Measurements from ENCODE around the gene ZNF148. TPM values are rescaled to one million over a fixed set of nuclear protein-coding genes. Genes with fewer than 3 reads are reported as not detected.

Gene ZNF148
- polyA plus RNA-seq, 2 of the 4 experiments (the other 2 are of a cell fraction), result 9.9 to 26.5 TPM

DNA sequence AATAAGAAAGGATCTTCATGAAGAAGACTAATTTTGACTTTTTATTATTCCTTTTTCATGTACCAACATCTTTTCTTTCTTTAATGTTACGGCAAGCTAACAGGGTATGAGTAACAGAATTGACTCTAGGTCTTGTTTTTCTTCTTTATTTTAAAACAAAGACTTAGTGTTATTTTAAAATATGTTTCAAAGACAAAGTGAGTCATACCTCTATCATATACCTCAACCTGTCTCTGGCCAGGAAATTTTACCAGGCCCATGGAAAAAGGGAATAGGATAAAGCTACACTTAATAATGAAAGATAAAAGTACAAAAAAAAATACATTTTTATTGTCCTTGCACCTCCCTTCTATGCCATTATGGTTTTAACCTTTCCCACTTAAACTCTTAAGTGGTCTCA, 57.4 kb downstream of the ZNF148 start:
- H3K27ac ChIP-seq, result no peak overlapping the region
- 92% methylated on average over 1 of the region's 1 CpG for WGBS (ENCODE audit: missing lambda C conversion rate)
- no peaks in the 10 kb centered on the region for H3K9me3 ChIP-seq
- TF ChIP-seq KDM1A (IDR thresholded peaks at IDR 0.05; ENCODE audit: low read depth) (no peak), HDAC2 (IDR thresholded peaks at IDR 0.05) (no peak), CBX8 (IDR thresholded peaks at IDR 0.05) (no peak), RNF2 (IDR thresholded peaks at IDR 0.05; ENCODE audit: borderline replicate concordance, low read depth) (no peak), TP53 (CRISPR knock-in tag; IDR thresholded peaks at IDR 0.05) (no peak), MAFK (IDR thresholded peaks at IDR 0.05; ENCODE audit: partially characterized antibody) (no peak), RFX5 (IDR thresholded peaks at IDR 0.05) (no peak), RARB (CRISPR knock-in tag; IDR thresholded peaks at IDR 0.05) (no peak), ZNF302 (CRISPR knock-in tag; IDR thresholded peaks at IDR 0.05) (no peak), CHD2 (IDR thresholded peaks at IDR 0.05; ENCODE audit: low read length, partially characterized antibody) (no peak), KDM5A (IDR thresholded peaks at IDR 0.05) (no peak)
- TF ChIP-seq, protein P1, sequence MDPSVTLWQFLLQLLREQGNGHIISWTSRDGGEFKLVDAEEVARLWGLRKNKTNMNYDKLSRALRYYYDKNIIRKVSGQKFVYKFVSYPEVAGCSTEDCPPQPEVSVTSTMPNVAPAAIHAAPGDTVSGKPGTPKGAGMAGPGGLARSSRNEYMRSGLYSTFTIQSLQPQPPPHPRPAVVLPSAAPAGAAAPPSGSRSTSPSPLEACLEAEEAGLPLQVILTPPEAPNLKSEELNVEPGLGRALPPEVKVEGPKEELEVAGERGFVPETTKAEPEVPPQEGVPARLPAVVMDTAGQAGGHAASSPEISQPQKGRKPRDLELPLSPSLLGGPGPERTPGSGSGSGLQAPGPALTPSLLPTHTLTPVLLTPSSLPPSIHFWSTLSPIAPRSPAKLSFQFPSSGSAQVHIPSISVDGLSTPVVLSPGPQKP (IDR thresholded peaks at IDR 0.05; ENCODE audit: low read depth, low read length), result no peak
- TF ChIP-seq, protein P2, sequence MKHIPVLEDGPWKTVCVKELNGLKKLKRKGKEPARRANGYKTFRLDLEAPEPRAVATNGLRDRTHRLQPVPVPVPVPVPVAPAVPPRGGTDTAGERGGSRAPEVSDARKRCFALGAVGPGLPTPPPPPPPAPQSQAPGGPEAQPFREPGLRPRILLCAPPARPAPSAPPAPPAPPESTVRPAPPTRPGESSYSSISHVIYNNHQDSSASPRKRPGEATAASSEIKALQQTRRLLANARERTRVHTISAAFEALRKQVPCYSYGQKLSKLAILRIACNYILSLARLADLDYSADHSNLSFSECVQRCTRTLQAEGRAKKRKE (CRISPR knock-in tag; IDR thresholded peaks at IDR 0.05; ENCODE audit: low read depth), result no peak
- POLR2A ChIA-PET, result no interaction called here
- DNase-seq (ENCODE audit: low read depth in 1 of 2, low spot score in 1 of 2) (no peak), ATAC-seq (no peak), FAIRE-seq (no peak)
- CTCF ChIA-PET, result interaction anchor here (0.7 kb wide), 1 partner anchor 389 kb away, joined by 6 read pairs; no protein-coding TSS in a partner anchor
- H3K4me1 ChIP-seq, result 0 out of 3 replicates have a peak, but pooled peaks cover 8% of the 10 kb centered on the region
- no peak overlapping the region for H3K4me3 ChIP-seq
- H3K4me2 ChIP-seq, result no peak overlapping the region

DNA sequence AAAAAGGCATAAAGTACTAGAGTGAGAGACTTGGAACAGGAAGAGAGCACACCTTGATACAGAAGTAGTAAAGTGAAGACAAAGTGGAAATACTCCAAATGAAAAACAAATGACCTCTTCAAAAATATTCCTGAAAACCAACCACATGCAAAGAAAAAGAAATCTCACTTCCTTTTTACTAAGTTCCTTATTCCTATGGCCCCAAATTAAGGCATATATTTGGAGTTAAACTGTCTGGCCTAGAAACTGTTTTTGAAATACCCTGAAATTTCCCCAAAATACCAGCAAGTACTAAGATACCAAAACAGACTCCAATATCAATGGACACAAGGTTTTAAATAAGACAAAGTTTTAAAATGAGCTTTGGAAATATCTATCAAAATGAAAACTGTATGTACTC, 58.2 kb downstream of the ZNF148 start:
- Histone ChIP-seq H3K9me3 (no peaks in the 10 kb centered on the region), H3K4me1 (0 out of 3 replicates have a peak, but pooled peaks cover 8% of the 10 kb centered on the region), H3K4me3 (no peak overlapping the region), H3K27ac (no peak overlapping the region), H3K4me2 (no peak overlapping the region)
- FAIRE-seq, result no peak
- ChIA-PET CTCF (no interaction called here), POLR2A (no interaction called here)
- no peak for TF ChIP-seq CBX8 (IDR thresholded peaks at IDR 0.05)
- TF ChIP-seq, protein P3, sequence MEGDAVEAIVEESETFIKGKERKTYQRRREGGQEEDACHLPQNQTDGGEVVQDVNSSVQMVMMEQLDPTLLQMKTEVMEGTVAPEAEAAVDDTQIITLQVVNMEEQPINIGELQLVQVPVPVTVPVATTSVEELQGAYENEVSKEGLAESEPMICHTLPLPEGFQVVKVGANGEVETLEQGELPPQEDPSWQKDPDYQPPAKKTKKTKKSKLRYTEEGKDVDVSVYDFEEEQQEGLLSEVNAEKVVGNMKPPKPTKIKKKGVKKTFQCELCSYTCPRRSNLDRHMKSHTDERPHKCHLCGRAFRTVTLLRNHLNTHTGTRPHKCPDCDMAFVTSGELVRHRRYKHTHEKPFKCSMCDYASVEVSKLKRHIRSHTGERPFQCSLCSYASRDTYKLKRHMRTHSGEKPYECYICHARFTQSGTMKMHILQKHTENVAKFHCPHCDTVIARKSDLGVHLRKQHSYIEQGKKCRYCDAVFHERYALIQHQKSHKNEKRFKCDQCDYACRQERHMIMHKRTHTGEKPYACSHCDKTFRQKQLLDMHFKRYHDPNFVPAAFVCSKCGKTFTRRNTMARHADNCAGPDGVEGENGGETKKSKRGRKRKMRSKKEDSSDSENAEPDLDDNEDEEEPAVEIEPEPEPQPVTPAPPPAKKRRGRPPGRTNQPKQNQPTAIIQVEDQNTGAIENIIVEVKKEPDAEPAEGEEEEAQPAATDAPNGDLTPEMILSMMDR (IDR thresholded peaks at IDR 0.05), result no peak
- no peak for TF ChIP-seq RFX5 (IDR thresholded peaks at IDR 0.05)
- no peak for TF ChIP-seq PHF8 (IDR thresholded peaks at IDR 0.05; ENCODE audit: borderline replicate concordance, low read depth)
- TF ChIP-seq, protein P1 (IDR thresholded peaks at IDR 0.05; ENCODE audit: low read depth, low read length), result no peak
- no peak for TF ChIP-seq EP300 (IDR thresholded peaks at IDR 0.05)
- TF ChIP-seq RNF2 (IDR thresholded peaks at IDR 0.05; ENCODE audit: borderline replicate concordance, low read depth), result no peak
- no peak for TF ChIP-seq HOXA7 (CRISPR knock-in tag; IDR thresholded peaks at IDR 0.05)
- TF ChIP-seq HOXB13 (CRISPR knock-in tag; IDR thresholded peaks at IDR 0.05; ENCODE audit: low read depth), result no peak
- no peak for TF ChIP-seq RCOR1 (IDR thresholded peaks at IDR 0.05; ENCODE audit: low read depth, low read length)
- TF ChIP-seq POLR2A (IDR thresholded peaks at IDR 0.05; ENCODE audit: low read length), result no peak
- TF ChIP-seq CHD2 (IDR thresholded peaks at IDR 0.05; ENCODE audit: low read length, partially characterized antibody), result no peak
- TF ChIP-seq JUNB (IDR thresholded peaks at IDR 0.05), result no peak
- TF ChIP-seq, protein P4, sequence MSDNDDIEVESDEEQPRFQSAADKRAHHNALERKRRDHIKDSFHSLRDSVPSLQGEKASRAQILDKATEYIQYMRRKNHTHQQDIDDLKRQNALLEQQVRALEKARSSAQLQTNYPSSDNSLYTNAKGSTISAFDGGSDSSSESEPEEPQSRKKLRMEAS (IDR thresholded peaks at IDR 0.05), result no peak
- TF ChIP-seq, protein P5, sequence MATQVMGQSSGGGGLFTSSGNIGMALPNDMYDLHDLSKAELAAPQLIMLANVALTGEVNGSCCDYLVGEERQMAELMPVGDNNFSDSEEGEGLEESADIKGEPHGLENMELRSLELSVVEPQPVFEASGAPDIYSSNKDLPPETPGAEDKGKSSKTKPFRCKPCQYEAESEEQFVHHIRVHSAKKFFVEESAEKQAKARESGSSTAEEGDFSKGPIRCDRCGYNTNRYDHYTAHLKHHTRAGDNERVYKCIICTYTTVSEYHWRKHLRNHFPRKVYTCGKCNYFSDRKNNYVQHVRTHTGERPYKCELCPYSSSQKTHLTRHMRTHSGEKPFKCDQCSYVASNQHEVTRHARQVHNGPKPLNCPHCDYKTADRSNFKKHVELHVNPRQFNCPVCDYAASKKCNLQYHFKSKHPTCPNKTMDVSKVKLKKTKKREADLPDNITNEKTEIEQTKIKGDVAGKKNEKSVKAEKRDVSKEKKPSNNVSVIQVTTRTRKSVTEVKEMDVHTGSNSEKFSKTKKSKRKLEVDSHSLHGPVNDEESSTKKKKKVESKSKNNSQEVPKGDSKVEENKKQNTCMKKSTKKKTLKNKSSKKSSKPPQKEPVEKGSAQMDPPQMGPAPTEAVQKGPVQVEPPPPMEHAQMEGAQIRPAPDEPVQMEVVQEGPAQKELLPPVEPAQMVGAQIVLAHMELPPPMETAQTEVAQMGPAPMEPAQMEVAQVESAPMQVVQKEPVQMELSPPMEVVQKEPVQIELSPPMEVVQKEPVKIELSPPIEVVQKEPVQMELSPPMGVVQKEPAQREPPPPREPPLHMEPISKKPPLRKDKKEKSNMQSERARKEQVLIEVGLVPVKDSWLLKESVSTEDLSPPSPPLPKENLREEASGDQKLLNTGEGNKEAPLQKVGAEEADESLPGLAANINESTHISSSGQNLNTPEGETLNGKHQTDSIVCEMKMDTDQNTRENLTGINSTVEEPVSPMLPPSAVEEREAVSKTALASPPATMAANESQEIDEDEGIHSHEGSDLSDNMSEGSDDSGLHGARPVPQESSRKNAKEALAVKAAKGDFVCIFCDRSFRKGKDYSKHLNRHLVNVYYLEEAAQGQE (IDR thresholded peaks at IDR 0.05), result no peak
- no peak for TF ChIP-seq CHD4 (IDR thresholded peaks at IDR 0.05; ENCODE audit: borderline replicate concordance)
- DNase-seq (ENCODE audit: low read depth in 1 of 2, low spot score in 1 of 2), result no peak
- ATAC-seq, result no peak
